Measurements from ENCODE around the gene SEMA5B.

The SEMA5B gene

DNA sequence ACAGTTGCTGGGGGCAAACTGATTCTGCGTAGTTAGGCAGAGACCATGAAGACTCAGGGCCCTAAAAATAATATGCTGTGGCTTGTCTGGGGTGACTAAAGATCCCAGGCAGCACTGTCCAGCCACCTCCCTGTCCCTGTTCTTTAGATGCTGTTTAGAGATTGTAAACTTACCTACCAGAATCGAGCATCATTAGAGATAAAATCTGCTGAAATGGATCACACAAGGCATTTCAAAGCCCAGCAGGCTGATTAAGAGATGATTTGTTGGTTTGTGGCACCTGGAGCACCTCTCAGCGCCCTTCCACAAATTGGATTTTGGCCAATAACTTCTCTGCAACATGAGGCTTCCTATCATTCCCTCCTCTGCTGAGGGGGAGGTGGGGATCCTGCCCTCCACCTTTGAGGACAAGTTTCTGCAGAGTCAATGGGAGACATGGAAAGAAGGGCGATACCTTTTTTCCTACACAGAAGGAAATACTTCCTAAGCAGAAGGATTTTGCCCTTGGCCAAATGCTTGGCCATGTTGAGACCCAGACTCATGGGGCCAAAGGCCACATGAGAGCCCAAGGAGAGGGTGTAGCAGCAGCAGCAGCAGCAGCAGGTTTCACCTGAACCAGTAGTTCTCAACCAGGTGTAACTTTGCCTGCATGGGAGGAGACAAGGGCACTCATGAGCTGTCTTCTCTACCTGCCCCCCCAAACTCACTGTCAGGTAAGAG, 37.5 kb downstream of the SEMA5B start:
- TF ChIP-seq, protein P1, sequence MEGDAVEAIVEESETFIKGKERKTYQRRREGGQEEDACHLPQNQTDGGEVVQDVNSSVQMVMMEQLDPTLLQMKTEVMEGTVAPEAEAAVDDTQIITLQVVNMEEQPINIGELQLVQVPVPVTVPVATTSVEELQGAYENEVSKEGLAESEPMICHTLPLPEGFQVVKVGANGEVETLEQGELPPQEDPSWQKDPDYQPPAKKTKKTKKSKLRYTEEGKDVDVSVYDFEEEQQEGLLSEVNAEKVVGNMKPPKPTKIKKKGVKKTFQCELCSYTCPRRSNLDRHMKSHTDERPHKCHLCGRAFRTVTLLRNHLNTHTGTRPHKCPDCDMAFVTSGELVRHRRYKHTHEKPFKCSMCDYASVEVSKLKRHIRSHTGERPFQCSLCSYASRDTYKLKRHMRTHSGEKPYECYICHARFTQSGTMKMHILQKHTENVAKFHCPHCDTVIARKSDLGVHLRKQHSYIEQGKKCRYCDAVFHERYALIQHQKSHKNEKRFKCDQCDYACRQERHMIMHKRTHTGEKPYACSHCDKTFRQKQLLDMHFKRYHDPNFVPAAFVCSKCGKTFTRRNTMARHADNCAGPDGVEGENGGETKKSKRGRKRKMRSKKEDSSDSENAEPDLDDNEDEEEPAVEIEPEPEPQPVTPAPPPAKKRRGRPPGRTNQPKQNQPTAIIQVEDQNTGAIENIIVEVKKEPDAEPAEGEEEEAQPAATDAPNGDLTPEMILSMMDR (IDR thresholded peaks at IDR 0.05; ENCODE audit: low read depth, low read length) = no peak
- no peak overlapping the region for H3K4me3 ChIP-seq (ENCODE audit: low read depth, low read length)

DNA sequence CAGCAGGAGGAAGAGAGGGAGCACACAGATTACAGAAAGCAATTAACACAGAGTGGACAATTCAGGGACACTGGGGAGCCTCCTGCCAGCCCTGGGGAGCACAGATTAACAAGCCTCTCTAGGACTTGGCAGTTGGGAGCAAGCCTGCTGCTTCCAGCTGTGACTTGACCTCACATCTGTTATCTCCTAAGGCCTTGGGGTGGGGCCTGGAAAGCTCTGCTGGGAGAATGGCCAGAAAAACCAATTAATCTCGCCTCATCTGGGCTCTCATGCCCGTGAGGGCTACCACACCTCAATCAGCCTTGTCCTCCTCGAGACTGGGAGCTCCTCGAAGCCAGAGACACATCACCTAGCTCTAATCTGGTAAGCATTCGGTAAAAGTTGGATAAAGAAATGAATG, 39.1 kb downstream of the SEMA5B start:
- H3K4me3 ChIP-seq (ENCODE audit: low read depth, low read length) = no peak overlapping the region
- TF ChIP-seq, protein P1 (IDR thresholded peaks at IDR 0.05; ENCODE audit: low read depth, low read length) = no peak

DNA sequence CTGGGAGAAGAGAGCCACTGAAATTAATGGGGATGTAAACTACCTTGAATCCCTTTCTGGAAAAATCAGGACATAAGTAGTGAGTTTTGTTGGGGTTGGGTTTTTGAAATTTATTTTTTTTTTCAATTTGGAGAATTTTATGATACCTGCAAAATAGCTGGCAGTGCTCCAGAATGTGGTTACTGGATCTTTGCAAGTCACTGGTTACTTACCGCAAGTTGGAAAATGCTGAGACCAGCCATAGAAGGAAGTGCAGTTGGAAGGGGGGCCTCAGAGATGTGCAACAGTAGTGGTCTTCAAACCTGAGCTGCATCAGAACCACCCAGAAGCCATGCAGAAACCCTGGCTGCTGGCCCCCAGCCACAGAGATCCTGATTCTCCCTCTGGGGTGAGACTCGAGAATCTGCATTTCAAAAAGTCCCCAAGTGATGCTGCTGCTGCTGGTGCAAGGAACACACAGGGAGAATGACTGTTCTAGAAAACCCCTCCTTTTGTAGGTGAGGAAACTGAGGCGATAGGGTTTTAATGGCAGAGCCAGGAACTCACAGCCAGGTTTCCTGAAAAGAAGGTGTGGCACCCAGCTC, 39.7 kb downstream of the SEMA5B start:
- TF ChIP-seq, protein P1 (IDR thresholded peaks at IDR 0.05; ENCODE audit: low read depth, low read length) = no peak

GRCh38 chr3:122987231-122987630, 40.3 kb downstream of the SEMA5B start:
- TF ChIP-seq, protein P1 (IDR thresholded peaks at IDR 0.05; ENCODE audit: low read depth, low read length) = no peak
- no peak overlapping the region for H3K4me3 ChIP-seq (ENCODE audit: low read depth, low read length)

More for the DNA sequence above, 39.7 kb downstream of the SEMA5B start:
- H3K4me3 ChIP-seq (ENCODE audit: low read depth, low read length) = no peak overlapping the region

DNA sequence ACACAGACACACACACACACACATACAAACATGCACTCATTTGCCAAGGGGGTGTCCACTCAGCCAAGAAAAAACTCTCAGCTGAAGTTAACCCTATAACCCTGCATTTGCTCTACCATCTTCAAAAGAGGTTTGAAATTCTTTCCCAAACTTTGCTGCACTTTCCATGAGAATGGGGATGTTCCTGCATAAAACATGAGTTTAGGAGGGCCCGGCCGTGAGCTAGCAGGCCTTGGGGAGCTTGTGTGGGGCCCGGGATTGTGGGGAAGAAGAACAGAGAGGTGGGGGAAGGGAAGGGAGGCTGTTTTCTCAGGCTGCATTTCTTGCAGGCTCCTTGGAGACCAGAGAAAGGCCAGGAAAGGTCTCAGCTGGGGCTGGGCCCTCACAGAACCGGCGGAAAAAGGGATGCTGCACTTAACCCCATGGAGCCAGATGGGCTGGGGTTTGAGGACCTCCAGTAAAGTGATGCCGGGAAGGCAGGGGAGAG, 40.8 kb downstream of the SEMA5B start:
- H3K4me3 ChIP-seq (ENCODE audit: low read depth, low read length) = no peak overlapping the region
- TF ChIP-seq, protein P1 (IDR thresholded peaks at IDR 0.05; ENCODE audit: low read depth, low read length) = no peak

- no peak overlapping the region for H3K4me3 ChIP-seq (ENCODE audit: low read depth, low read length)
- TF ChIP-seq, protein P1 (IDR thresholded peaks at IDR 0.05; ENCODE audit: low read depth, low read length) = no peak
These were observed 42.0 kb downstream of the SEMA5B start for GRCh38 chr3:122985539-122985938.

DNA sequence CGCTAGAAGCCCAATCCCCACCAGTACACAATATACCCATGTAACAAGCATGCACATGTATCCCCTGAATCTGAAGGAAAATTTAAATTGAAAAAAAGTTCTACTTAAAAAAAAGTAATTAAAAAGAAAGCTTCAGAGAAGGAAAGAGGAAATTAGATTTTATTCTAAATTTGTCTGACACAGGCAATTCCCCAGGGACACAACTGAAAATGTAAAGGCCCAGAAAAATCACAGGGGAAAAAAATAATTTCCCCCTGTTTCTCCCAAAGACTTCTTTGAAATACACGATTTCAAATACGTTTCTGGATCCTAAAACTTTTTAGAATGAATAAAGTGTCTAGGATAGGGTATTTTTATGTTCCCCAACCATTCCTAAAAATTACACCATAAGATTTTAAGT, 42.9 kb downstream of the SEMA5B start:
- TF ChIP-seq, protein P1 (IDR thresholded peaks at IDR 0.05; ENCODE audit: low read depth, low read length) = no peak
- H3K4me3 ChIP-seq (ENCODE audit: low read depth, low read length) = no peak overlapping the region

Data from WI38 (cell line).